OCI-LY7 (cell line): ENCODE data around the gene CPA3. TPM values are rescaled to one million over a fixed set of nuclear protein-coding genes. Genes with fewer than 3 reads are reported as not detected.

Experiments used
- BruUV-seq: library from RNA; stranded (reverse); fragments of 400-500 nt; replicated peaks from 2 replicates; lab custom pipeline; 2021; lab: Mats Ljungman, UMichigan
- CTCF ChIA-PET: fragments of 300-600 bp; sonication (Branson Sonifier 250); formaldehyde crosslinking; loops from one replicate; lab custom pipeline; 2022; ENCODE audit warnings: antibody characterized with exemption; ENCODE audit not compliant: unreplicated experiment; lab: Charles Lee
- POLR2A ChIA-PET: fragments of 300-600 bp; sonication (Branson Sonifier 250); formaldehyde crosslinking; loops from one replicate; lab custom pipeline; 2022; ENCODE audit warnings: antibody characterized with exemption; lab: Charles Lee
- DNase-seq: peaks from one replicate; pipeline ENCODE4 v3.0.0-alpha.2; 2015; ENCODE audit warnings: low spot score
- H2AFZ ChIP-seq: fragments of 200-600 bp; sonication (generic), shearing (Covaris generic); 2 replicates; pipeline ENCODE4 v1.6.1; 2014; ENCODE audit warnings: mild to moderate bottlenecking, antibody characterized with exemption, low read length, moderate library complexity
- H3K27ac ChIP-seq: fragments of 200-600 bp; sonication (generic); 2 replicates; pipeline ENCODE4 v1.5.1; 2014; ENCODE audit warnings: mixed run types, low read depth, mild to moderate bottlenecking, moderate library complexity, low read length, inconsistent platforms; ENCODE audit not compliant: poor library complexity, severe bottlenecking
- H3K36me3 ChIP-seq: fragments of 200-600 bp; sonication (generic); 2 replicates; pipeline ENCODE4 v1.6.1; 2014; ENCODE audit warnings: mild to moderate bottlenecking, antibody characterized with exemption, low read length, moderate library complexity, mixed read lengths; ENCODE audit not compliant: insufficient read depth
- H3K4me1 ChIP-seq: fragments of 200-600 bp; sonication (generic); 2 replicates; pipeline ENCODE4 v1.5.1; 2014; ENCODE audit warnings: mild to moderate bottlenecking, low read length; ENCODE audit not compliant: insufficient read depth, poor library complexity, severe bottlenecking
- H3K4me2 ChIP-seq: fragments of 200-600 bp; sonication (generic); 2 replicates; pipeline ENCODE4 v1.6.1; 2014; ENCODE audit warnings: mild to moderate bottlenecking, low read length
- H3K4me3 ChIP-seq: fragments of 200-600 bp; sonication (generic); 2 replicates; pipeline ENCODE4 v1.5.1; 2014; ENCODE audit warnings: mild to moderate bottlenecking, low read depth, low read length; ENCODE audit not compliant: poor library complexity, severe bottlenecking
- H3K79me2 ChIP-seq: fragments of 200-600 bp; sonication (generic); 2 replicates; pipeline ENCODE4 v1.6.1; 2016; ENCODE audit warnings: low read depth, mild to moderate bottlenecking, low read length, moderate library complexity, mixed read lengths; ENCODE audit not compliant: insufficient read depth
- H3K9me2 ChIP-seq: fragments of 200-600 bp; sonication (generic); 2 replicates; pipeline ENCODE4 v1.6.1; 2016; ENCODE audit warnings: mild to moderate bottlenecking, low read length, mixed read lengths; ENCODE audit not compliant: insufficient read depth
- H3K9me3 ChIP-seq: fragments of 200-600 bp; sonication (generic); 2 replicates; pipeline ENCODE4 v1.6.1; 2014; ENCODE audit warnings: mild to moderate bottlenecking, mixed run types, low read length, mixed read lengths
- H4K20me1 ChIP-seq: fragments of 200-600 bp; sonication (generic); 2 replicates; pipeline ENCODE4 v1.6.1; 2014; ENCODE audit warnings: mild to moderate bottlenecking, antibody characterized with exemption, low read length, moderate library complexity, mixed read lengths; ENCODE audit not compliant: insufficient read depth
- CTCF ChIP-seq: fragments of 200-600 bp; sonication (generic); conservative IDR thresholded peaks from 2 replicates; pipeline ENCODE4 v1.5.1; 2014; ENCODE audit warnings: mild to moderate bottlenecking, antibody characterized with exemption, low read length, moderate library complexity, mixed read lengths
- EZH2phosphoT487 ChIP-seq: fragments of 200-600 bp; sonication (generic); IDR thresholded peaks from 2 replicates; pipeline ENCODE4 v1.6.1; 2018; ENCODE audit warnings: low read depth, borderline replicate concordance, mild to moderate bottlenecking, mixed run types, antibody characterized with exemption, low read length, moderate library complexity, mixed read lengths
- intact Hi-C: fragments of 100-400 bp; cut with micrococcal nuclease; formaldehyde crosslinking; loops from one replicate; pipeline ENCODE4 v1.10.0; 2022; ENCODE audit not compliant: unreplicated experiment
- total RNA-seq, 2 experiments: library from RNA; depleted of rRNA in 1 of 2; stranded (reverse); fragments of >200 nt in 1 of 2; shearing (Covaris generic) in 1 of 2; gene quantifications; 2 replicates each; pipeline ENCODE4 v1.2.3, GENCODE V29; 2014 to 2022

CPA3 gene
- total RNA-seq, 2 experiments from 2014 or later = not detected

- Histone ChIP-seq H3K79me2 (no peaks in the 10 kb centered on the region), H2AFZ (no peak overlapping the region), H3K4me3 (no peak overlapping the region), H3K9me3 (no peaks in the 10 kb centered on the region), H3K4me1 (no peaks in the 10 kb centered on the region), H4K20me1 (no peaks in the 10 kb centered on the region), H3K4me2 (no peak overlapping the region), H3K36me3 (no peaks in the 10 kb centered on the region), H3K27ac (no peak overlapping the region), H3K9me2 (no peaks in the 10 kb centered on the region)
- POLR2A ChIA-PET = interaction anchor here (0.6 to 1.1 kb wide), 3 partner anchors 14 to 390 kb away, joined by 3 to 4 read pairs (median 3); no protein-coding TSS in a partner anchor
- intact Hi-C loops = no loop called here
- CTCF ChIA-PET = no interaction called here
- BruUV-seq = no TSS peak
- TF ChIP-seq EZH2phosphoT487 = no peak
- no peak for TF ChIP-seq CTCF
- DNase-seq = no peak
Measured at GRCh38 chr3:148889828-148890227, 24.7 kb downstream of the CPA3 start.

GRCh38 chr3:148896062-148896461 lies 31.0 kb downstream of the CPA3 start:
- Histone ChIP-seq H3K27ac (no peak overlapping the region), H3K9me2 (no peaks in the 10 kb centered on the region), H3K79me2 (no peaks in the 10 kb centered on the region), H3K9me3 (no peaks in the 10 kb centered on the region), H3K4me2 (no peak overlapping the region), H3K4me3 (no peak overlapping the region), H2AFZ (no peak overlapping the region), H3K4me1 (no peaks in the 10 kb centered on the region), H4K20me1 (no peaks in the 10 kb centered on the region), H3K36me3 (no peaks in the 10 kb centered on the region)
- no peak for DNase-seq
- no TSS peak for BruUV-seq
- ChIA-PET POLR2A (interaction anchor here (0.6 kb wide), 1 partner anchor 14 kb away, joined by 4 read pairs; no protein-coding TSS in a partner anchor), CTCF (no interaction called here)
- intact Hi-C loops = no loop called here
- TF ChIP-seq EZH2phosphoT487 (no peak), CTCF (no peak)

GRCh38 chr3:148901987-148902791 lies 37.1 kb downstream of the CPA3 start:
- no peak for DNase-seq
- no peak for TF ChIP-seq CTCF
- TF ChIP-seq EZH2phosphoT487 = no peak
- Histone ChIP-seq H3K36me3 (no peaks in the 10 kb centered on the region), H4K20me1 (no peaks in the 10 kb centered on the region), H3K9me2 (no peaks in the 10 kb centered on the region), H3K79me2 (no peaks in the 10 kb centered on the region), H3K4me1 (no peaks in the 10 kb centered on the region), H2AFZ (no peak overlapping the region), H3K4me3 (no peak overlapping the region), H3K9me3 (no peaks in the 10 kb centered on the region), H3K4me2 (no peak overlapping the region), H3K27ac (no peak overlapping the region)
- CTCF ChIA-PET = no interaction called here
- intact Hi-C loops = no loop called here
- no TSS peak for BruUV-seq
- POLR2A ChIA-PET = no interaction called here
